ENCODE data around the gene HACD3. TPM values are rescaled to one million over a fixed set of nuclear protein-coding genes. Genes with fewer than 3 reads are reported as not detected.

HACD3 gene
- total and polyA plus RNA-seq, 9 of the 15 experiments (the other 6 are each of a cell fraction or from before 2014, with no cell fraction given) = 48.1 to 117 (median 72.8) TPM

GRCh38 chr15:65512807-65513416, 17.4 kb upstream of the HACD3 start (continued):
- no peak for TF ChIP-seq DEAF1 (CRISPR knock-in tag; IDR thresholded peaks at IDR 0.05)
- no peak for TF ChIP-seq RAD21 (CRISPR knock-in tag; conservative IDR thresholded peaks at IDR 0.05 in 1 of 2, IDR thresholded peaks at IDR 0.05 in 1 of 2)
- TF ChIP-seq ZNF274 (IDR thresholded peaks at IDR 0.05; ENCODE audit: borderline replicate concordance, low read depth, low read length) = no peak
- no peak for TF ChIP-seq PCBP2 (IDR thresholded peaks at IDR 0.05; ENCODE audit: low read depth, low read length, poor library complexity, severe bottlenecking)
- 0 out of 2 replicates have a peak, but pooled peaks have one; percentile 34 for TF ChIP-seq POLR2A (conservative IDR thresholded peaks at IDR 0.05)
- 0 out of 2 replicates have a peak, but pooled peaks have one; percentile 13 for TF ChIP-seq ZSCAN29 (IDR thresholded peaks at IDR 0.05)
- no peak for TF ChIP-seq SAP30 (IDR thresholded peaks at IDR 0.05; ENCODE audit: borderline replicate concordance, insufficient read depth, low read depth, low read length, poor library complexity, severe bottlenecking)
- no peak for TF ChIP-seq THRB (CRISPR knock-in tag; conservative IDR thresholded peaks at IDR 0.05)
- peak; percentile 75 for TF ChIP-seq MAFG (tag; conservative IDR thresholded peaks at IDR 0.05)
- no peak for TF ChIP-seq ZNF609 (CRISPR knock-in tag; IDR thresholded peaks at IDR 0.05; ENCODE audit: borderline replicate concordance)
- TF ChIP-seq ARID1B (IDR thresholded peaks at IDR 0.05) = peak; percentile 65
- no peak for TF ChIP-seq FOXJ2 (tag; IDR thresholded peaks at IDR 0.05)
- no peak for TF ChIP-seq TCF7L2 (IDR thresholded peaks at IDR 0.05; ENCODE audit: low read depth, low read length)
- TF ChIP-seq TRIM24 (IDR thresholded peaks at IDR 0.05) = peak in 1 of 2 experiments; percentile 42; a peak in 1 of 4 replicates
- TF ChIP-seq DPF2 (IDR thresholded peaks at IDR 0.05) = peak; percentile 78
- peak; percentile 49; the same call in 1 of the 2 replicates for TF ChIP-seq SMARCE1 (IDR thresholded peaks at IDR 0.05)
- TF ChIP-seq MIER1 (IDR thresholded peaks at IDR 0.05; ENCODE audit: low read depth) = no peak
- TF ChIP-seq SMARCA4 (IDR thresholded peaks at IDR 0.05) = 0 out of 2 replicates have a peak, but pooled peaks have one; percentile 48
- TF ChIP-seq SRSF1 (IDR thresholded peaks at IDR 0.05; ENCODE audit: low read depth, low read length) = no peak
- TF ChIP-seq RCOR1 (IDR thresholded peaks at IDR 0.05; ENCODE audit: borderline replicate concordance in 1 of 2, low read depth in 2 of 2, low read length in 2 of 2) = no peak
- 0 out of 2 replicates have a peak, but pooled peaks have one; percentile 31 for TF ChIP-seq SP1 (CRISPR knock-in tag; IDR thresholded peaks at IDR 0.05)
- no peak for TF ChIP-seq CCNT2 (IDR thresholded peaks at IDR 0.05; ENCODE audit: borderline replicate concordance, extremely low read depth, insufficient read length, low read depth, low read length)

Data from K562 (cell line).